IPS DF 6.9 (cell line): ENCODE measurements around the gene NEDD9.

Experiments
- DNase-seq: peaks from one replicate; pipeline ENCODE4 v3.0.0-alpha.2; 2013; ENCODE audit warnings: low read depth, low spot score
- H3K27ac ChIP-seq: one replicate; pipeline ENCODE4 v1.5.1; 2013; ENCODE audit warnings: low read length, control low read depth
- H3K27me3 ChIP-seq: 2 replicates; pipeline ENCODE4 v1.6.1; 2013; ENCODE audit warnings: mild to moderate bottlenecking, low read length; ENCODE audit not compliant: control insufficient read depth, insufficient read depth
- H3K36me3 ChIP-seq: 2 replicates; pipeline ENCODE4 v1.6.1; 2013; ENCODE audit warnings: low read length; ENCODE audit not compliant: control insufficient read depth, insufficient read depth
- H3K4me1 ChIP-seq: 2 replicates; pipeline ENCODE4 v1.6.1; 2013; ENCODE audit warnings: low read length; ENCODE audit not compliant: control insufficient read depth, insufficient read depth
- H3K4me3 ChIP-seq: 2 replicates; pipeline ENCODE4 v1.5.1; 2013; ENCODE audit warnings: mild to moderate bottlenecking, low read length
- H3K9me3 ChIP-seq: 2 replicates; pipeline ENCODE4 v1.6.1; 2013; ENCODE audit warnings: low read length, inconsistent platforms; ENCODE audit not compliant: control insufficient read depth, insufficient read depth
- WGBS: extraction: QIAGEN DNeasy Blood & Tissue Kit; methylation state at CpG from one replicate; pipeline ENCODE4 v1.1.7; 2013; ENCODE audit warnings: mixed read lengths, missing lambda C conversion rate; ENCODE audit not compliant: insufficient read length, insufficient coverage; 5-methylcytosine and 5-hydroxymethylcytosine counted together

The NEDD9 gene

GRCh38 chr6:11215773-11216172 is 16.7 kb downstream of the NEDD9 start:
- DNase-seq = no peak
- Histone ChIP-seq H3K4me3 (no peak overlapping the region), H3K4me1 (peaks cover under 1% of the 10 kb centered on the region; the same call in 1 of the 2 replicates), H3K27me3 (no peaks in the 10 kb centered on the region), H3K9me3 (no peaks in the 10 kb centered on the region), H3K27ac (no peak overlapping the region), H3K36me3 (no peaks in the 10 kb centered on the region)
- WGBS = no CpG with 5 or more reads among the region's 7 CpGs

GRCh38 chr6:11214901-11215300 is 17.6 kb downstream of the NEDD9 start:
- no peak overlapping the region for H3K27ac ChIP-seq
- H3K27me3 ChIP-seq = no peaks in the 10 kb centered on the region
- DNase-seq = no peak
- no peaks in the 10 kb centered on the region for H3K36me3 ChIP-seq
- WGBS = no CpG with 5 or more reads among the region's 9 CpGs
- no peaks in the 10 kb centered on the region for H3K9me3 ChIP-seq
- H3K4me1 ChIP-seq = peaks cover 3% of the 10 kb centered on the region; the same call in 1 of the 2 replicates
- H3K4me3 ChIP-seq = no peak overlapping the region

DNA sequence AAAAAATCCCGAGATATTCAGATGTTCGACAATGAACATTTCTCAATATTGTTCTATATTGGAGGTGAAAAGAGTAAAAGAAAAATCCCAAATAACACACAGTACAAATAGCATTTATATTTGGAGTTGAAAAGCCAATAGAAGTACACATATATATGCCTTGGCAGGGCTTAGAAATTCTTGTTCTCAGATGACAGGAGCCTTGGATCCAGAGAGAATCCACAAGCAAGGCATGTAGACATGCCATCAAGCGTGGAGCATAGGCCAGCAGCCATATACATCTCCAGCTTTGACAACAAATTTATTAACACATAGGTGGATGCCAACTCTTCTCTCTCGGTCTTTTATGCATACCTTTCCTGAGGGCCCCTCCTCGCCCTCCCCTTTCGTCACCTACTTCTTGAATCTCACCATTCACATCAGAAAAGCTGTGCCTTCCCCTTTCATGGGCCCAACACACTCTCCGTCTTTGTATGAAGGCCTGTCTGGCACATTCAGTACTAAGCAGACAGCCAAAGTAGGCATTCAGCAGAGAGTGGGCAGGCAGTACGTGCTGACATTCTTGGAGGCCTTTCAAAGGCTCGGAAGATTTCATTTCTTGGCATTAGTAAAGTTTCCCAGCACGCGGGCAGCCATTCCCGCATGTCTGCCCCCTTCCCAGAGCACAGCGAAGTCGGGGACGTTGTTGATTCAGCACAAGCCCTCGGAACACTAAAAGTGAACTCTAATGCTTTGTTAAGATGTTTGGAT is 18.2 kb downstream of the NEDD9 start:
- H3K27ac ChIP-seq = no peak overlapping the region
- no peaks in the 10 kb centered on the region for H3K27me3 ChIP-seq
- H3K36me3 ChIP-seq = no peaks in the 10 kb centered on the region
- DNase-seq = no peak
- WGBS = no CpG with 5 or more reads among the region's 16 CpGs
- no peak overlapping the region; the same call in 1 of the 2 replicates for H3K4me3 ChIP-seq
- H3K9me3 ChIP-seq = no peaks in the 10 kb centered on the region
- H3K4me1 ChIP-seq = peaks cover 3% of the 10 kb centered on the region; the same call in 1 of the 2 replicates

GRCh38 chr6:11213422-11214021 is 18.9 kb downstream of the NEDD9 start:
- Histone ChIP-seq H3K4me1 (peaks cover 3% of the 10 kb centered on the region; the same call in 1 of the 2 replicates), H3K27me3 (no peaks in the 10 kb centered on the region), H3K27ac (no peak overlapping the region), H3K9me3 (no peaks in the 10 kb centered on the region), H3K36me3 (no peaks in the 10 kb centered on the region), H3K4me3 (no peak overlapping the region)
- no CpG with 5 or more reads among the region's 12 CpGs for WGBS
- DNase-seq = no peak

DNA sequence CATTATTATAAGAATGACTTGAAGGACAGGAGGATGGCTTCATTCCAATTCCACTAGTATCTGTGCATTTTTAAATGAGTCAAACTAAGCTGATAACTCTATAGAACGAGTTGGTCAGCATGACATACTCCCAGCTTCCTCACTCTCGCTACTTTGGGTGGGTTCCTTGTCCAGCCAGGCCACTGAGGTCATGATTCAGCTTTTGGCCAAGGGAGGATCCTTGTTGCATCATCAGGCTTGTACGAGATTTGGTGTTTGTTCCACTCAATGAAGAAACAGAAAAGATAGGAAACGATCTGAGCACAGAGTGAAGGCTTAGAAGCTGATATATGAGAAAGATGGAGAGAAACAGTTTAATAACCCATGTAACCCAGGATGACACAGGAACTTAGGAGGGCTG is 19.8 kb downstream of the NEDD9 start:
- H3K27me3 ChIP-seq = no peaks in the 10 kb centered on the region
- H3K4me1 ChIP-seq = peaks cover 3% of the 10 kb centered on the region; the same call in 1 of the 2 replicates
- no CpG with 5 or more reads among the region's 4 CpGs for WGBS
- DNase-seq = no peak
- no peak overlapping the region for H3K27ac ChIP-seq
- no peak overlapping the region for H3K4me3 ChIP-seq
- H3K9me3 ChIP-seq = no peaks in the 10 kb centered on the region
- no peaks in the 10 kb centered on the region for H3K36me3 ChIP-seq

DNA sequence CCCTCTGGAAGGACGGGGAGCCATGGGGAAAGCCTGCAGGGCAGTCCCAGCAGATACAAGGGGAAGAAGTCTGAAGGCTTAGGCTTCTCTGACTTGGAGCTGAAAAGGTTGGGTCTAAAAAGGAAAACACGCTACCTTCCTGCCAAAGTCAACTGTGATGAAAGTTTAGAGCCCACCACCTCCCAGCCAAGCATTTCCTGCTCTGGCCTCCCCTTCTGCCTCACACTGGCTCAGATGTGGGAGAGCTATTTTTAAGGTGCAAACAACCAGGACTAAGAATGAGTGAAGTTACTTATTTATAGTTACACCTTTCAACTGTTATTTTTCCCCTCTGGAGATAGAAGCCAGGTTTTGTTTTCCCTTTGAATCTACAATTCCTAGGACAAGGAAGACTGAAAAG is 21.2 kb downstream of the NEDD9 start:
- Histone ChIP-seq H3K27me3 (no peaks in the 10 kb centered on the region), H3K36me3 (no peaks in the 10 kb centered on the region), H3K4me1 (peaks cover 3% of the 10 kb centered on the region; the same call in 1 of the 2 replicates), H3K27ac (no peak overlapping the region), H3K4me3 (no peak overlapping the region), H3K9me3 (no peaks in the 10 kb centered on the region)
- WGBS = no CpG with 5 or more reads among the region's 2 CpGs
- DNase-seq = no peak

DNA sequence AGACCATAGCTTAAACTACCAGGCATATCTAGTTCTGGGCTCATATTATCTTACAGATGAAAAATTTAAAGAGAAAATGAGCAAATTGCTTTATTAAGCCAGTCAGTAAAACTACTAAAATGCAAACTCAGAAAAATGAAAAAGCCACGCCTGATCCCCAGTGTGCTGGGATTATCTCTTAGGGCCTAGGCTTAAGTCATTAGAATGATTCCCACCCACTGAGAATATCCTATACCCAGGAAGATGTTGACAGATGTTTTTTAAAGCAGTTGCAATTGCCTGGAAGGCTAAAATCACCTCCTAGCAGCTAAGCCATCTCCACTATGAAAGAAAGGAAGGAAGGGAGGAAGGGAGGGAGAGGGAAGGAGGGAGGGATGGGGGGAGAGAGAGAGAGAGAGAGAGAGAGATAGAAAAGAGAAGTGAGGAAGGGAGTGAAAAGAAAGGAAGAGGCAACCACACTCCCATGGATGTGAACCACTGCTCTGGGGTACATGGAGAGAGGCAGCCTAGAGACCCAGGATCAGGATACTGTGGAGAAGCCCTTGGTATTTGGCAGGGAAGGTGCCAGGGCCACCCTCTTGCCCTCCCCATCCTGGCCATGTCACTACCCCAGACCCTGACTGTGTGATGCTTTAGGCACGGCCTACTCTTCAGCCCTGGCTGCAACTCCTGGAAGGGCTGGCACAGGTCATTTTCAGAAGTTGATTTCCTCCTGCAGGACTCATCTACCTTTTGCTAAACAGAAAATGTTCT is 21.9 kb downstream of the NEDD9 start:
- H3K4me1 ChIP-seq = peaks cover 3% of the 10 kb centered on the region; the same call in 1 of the 2 replicates
- WGBS = no CpG with 5 or more reads among the region's 2 CpGs
- H3K36me3 ChIP-seq = no peaks in the 10 kb centered on the region
- H3K9me3 ChIP-seq = no peaks in the 10 kb centered on the region
- H3K4me3 ChIP-seq = no peak overlapping the region
- H3K27ac ChIP-seq = no peak overlapping the region
- DNase-seq = no peak
- no peaks in the 10 kb centered on the region for H3K27me3 ChIP-seq

GRCh38 chr6:11209906-11210305 is 22.6 kb downstream of the NEDD9 start:
- WGBS = no CpG with 5 or more reads among the region's 1 CpG
- Histone ChIP-seq H3K4me3 (no peak overlapping the region), H3K27me3 (no peaks in the 10 kb centered on the region), H3K4me1 (peaks cover 3% of the 10 kb centered on the region; the same call in 1 of the 2 replicates), H3K27ac (no peak overlapping the region), H3K36me3 (no peaks in the 10 kb centered on the region), H3K9me3 (no peaks in the 10 kb centered on the region)
- no peak for DNase-seq

- no CpG with 5 or more reads among the region's 5 CpGs for WGBS
- Histone ChIP-seq H3K27ac (no peak overlapping the region), H3K27me3 (no peaks in the 10 kb centered on the region), H3K36me3 (no peaks in the 10 kb centered on the region), H3K4me3 (no peak overlapping the region), H3K4me1 (peaks cover 3% of the 10 kb centered on the region; the same call in 1 of the 2 replicates), H3K9me3 (no peaks in the 10 kb centered on the region)
- DNase-seq = no peak
Observed at GRCh38 chr6:11209369-11209768, 23.1 kb downstream of the NEDD9 start.

DNA sequence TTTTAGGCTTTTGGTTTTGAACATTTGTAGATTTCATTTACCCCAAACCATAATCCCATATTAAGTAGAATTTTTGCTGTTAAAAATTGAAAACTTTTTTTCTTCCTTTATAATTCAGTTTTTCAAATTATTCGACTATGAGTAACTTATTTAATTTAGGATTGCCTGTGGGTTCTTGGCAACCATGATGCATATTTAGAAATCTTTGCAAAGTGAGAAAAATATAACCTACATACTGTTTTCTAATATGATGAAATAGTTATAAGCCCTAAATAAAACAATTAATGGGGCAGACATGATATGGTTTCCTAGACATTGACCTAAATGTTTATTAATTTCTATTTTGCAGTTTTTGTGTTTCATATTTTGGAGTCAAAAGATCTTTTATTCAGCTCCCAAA is 23.6 kb downstream of the NEDD9 start:
- no peak overlapping the region for H3K27ac ChIP-seq
- H3K36me3 ChIP-seq = no peaks in the 10 kb centered on the region
- WGBS = no CpG with 5 or more reads among the region's 1 CpG
- H3K27me3 ChIP-seq = no peaks in the 10 kb centered on the region
- peaks cover 3% of the 10 kb centered on the region; the same call in 1 of the 2 replicates for H3K4me1 ChIP-seq
- DNase-seq = no peak
- H3K9me3 ChIP-seq = no peaks in the 10 kb centered on the region
- H3K4me3 ChIP-seq = no peak overlapping the region
